ENCODE measurements around the gene CHMP1B.

- TF ChIP-seq CTCF (IDR thresholded peaks at IDR 0.05) (no peak), POLR2A (IDR thresholded peaks at IDR 0.05) (no peak)
Observed at GRCh38 chr18:11897781-11898180, 46.6 kb downstream of the CHMP1B start.
